HCT116 (cell line): ENCODE measurements around the gene GIMD1. TPM values are rescaled to one million over a fixed set of nuclear protein-coding genes. Genes with fewer than 3 reads are reported as not detected.
A peak's percentile ranks its signal among the peaks of the same experiment; 100 is the strongest.

Source experiments
- ATAC-seq: fragments of 200-7000 bp; cut with Tn5 transposase; 2 replicates; pipeline ENCODE4 v1.9.1; 2020; ENCODE audit warnings: mild to moderate bottlenecking, moderate library complexity
- BruUV-seq: library from RNA; stranded (reverse); fragments of 400-500 nt; replicated peaks from 2 replicates; lab custom pipeline; 2021; lab: Mats Ljungman, UMichigan
- CTCF ChIA-PET: fragments of 300-600 bp; sonication (Branson Sonifier 250); formaldehyde crosslinking; loops from one replicate; lab custom pipeline; 2021; ENCODE audit warnings: antibody characterized with exemption; lab: Charles Lee
- POLR2A ChIA-PET: fragments of 300-600, 350-600 bp; sonication (Branson Sonifier 250); formaldehyde crosslinking; loops from one replicate; lab custom pipeline; 2021; ENCODE audit warnings: antibody characterized with exemption; lab: Charles Lee
- RAD21 ChIA-PET, 2 experiments: fragments of 300-600 bp; sonication (Branson Sonifier 250); formaldehyde crosslinking; loops; one replicate each; lab custom pipeline; 2023; ENCODE audit warnings: low total read pairs in 2 of 2; ENCODE audit not compliant: uncharacterized antibody in 2 of 2, unreplicated experiment in 2 of 2, low non-redundant PET in 1 of 2; lab: Charles Lee
- DNase-seq: peaks from one replicate; pipeline ENCODE4 v3.0.0-alpha.2; 2010; ENCODE audit warnings: low read depth, low spot score
- H2AFZ ChIP-seq: fragments of 200-600 bp; shearing (Covaris generic), sonication (generic); 2 replicates; pipeline ENCODE4 v1.6.1; 2017; ENCODE audit warnings: low read depth, mixed run types, mixed read lengths, antibody characterized with exemption, low read length; ENCODE audit not compliant: poor library complexity, severe bottlenecking
- H3K27ac ChIP-seq: 2 replicates; pipeline ENCODE4 v1.5.1; 2012; ENCODE audit warnings: low read depth, low read length
- H3K27me3 ChIP-seq: fragments of 200-600 bp; sonication (generic); 2 replicates; pipeline ENCODE4 v1.6.1; 2016; ENCODE audit warnings: mixed run types, low read length, mixed read lengths; ENCODE audit not compliant: insufficient read depth
- H3K36me3 ChIP-seq, 2 experiments: fragments of 200-500 bp in 1 of 2; fragments of 200-600 bp in 1 of 2; sonication (Bioruptor generic) in 1 of 2; sonication (generic) in 1 of 2; 2 replicates each; pipeline versions ENCODE4 v1.5.1 to v1.6.1; 2014 to 2016; ENCODE audit warnings: low read length in 2 of 2, inconsistent platforms in 1 of 2, mixed read lengths in 1 of 2, mixed run types in 1 of 2; ENCODE audit not compliant: insufficient read depth in 2 of 2, control insufficient read depth in 1 of 2
- H3K4me1 ChIP-seq, 2 experiments: fragments of 200-600 bp in 1 of 2; sonication (generic) in 1 of 2; 2 replicates each; pipeline versions ENCODE4 v1.5.1 to v1.6.1; 2012 to 2017; ENCODE audit warnings: low read length in 2 of 2, inconsistent platforms in 1 of 2, mild to moderate bottlenecking in 1 of 2, mixed read lengths in 1 of 2, mixed run types in 1 of 2, moderate library complexity in 1 of 2; ENCODE audit not compliant: insufficient read depth in 2 of 2, control insufficient read depth in 1 of 2
- H3K4me2 ChIP-seq: fragments of 200-600 bp; sonication (generic); 2 replicates; pipeline ENCODE4 v1.6.1; 2017; ENCODE audit warnings: mixed run types, low read length, mixed read lengths
- H3K4me3 ChIP-seq, 2 experiments: fragments of 200-600 bp in 1 of 2; sonication (generic) in 1 of 2; replicated peaks in 1 of 2; 2 replicates each; pipeline ENCODE4 v1.5.1; 2011 to 2016; ENCODE audit warnings: low read length in 2 of 2, control low read depth in 1 of 2, low read depth in 1 of 2, mild to moderate bottlenecking in 1 of 2, mixed read lengths in 1 of 2, mixed run types in 1 of 2
- H3K79me2 ChIP-seq: fragments of 200-600 bp; sonication (generic); 2 replicates; pipeline ENCODE4 v1.6.1; 2017; ENCODE audit warnings: mild to moderate bottlenecking, mixed run types, low read length, moderate library complexity, mixed read lengths; ENCODE audit not compliant: insufficient read depth
- H3K9ac ChIP-seq: fragments of 200-600 bp; sonication (generic); 2 replicates; pipeline ENCODE4 v1.6.1; 2016; ENCODE audit warnings: low read length, mixed read lengths
- H3K9me2 ChIP-seq: fragments of 200-600 bp; sonication (generic), shearing (Covaris generic); 2 replicates; pipeline ENCODE4 v1.6.1; 2017; ENCODE audit warnings: mixed run types, mild to moderate bottlenecking, moderate library complexity; ENCODE audit not compliant: insufficient read depth
- H3K9me3 ChIP-seq, 2 experiments: fragments of 200-500 bp in 1 of 2; fragments of 200-600 bp in 1 of 2; sonication (Bioruptor generic) in 1 of 2; sonication (generic) in 1 of 2; 2 replicates each; pipeline ENCODE4 v1.6.1; 2014 to 2017; ENCODE audit warnings: low read length in 2 of 2, mixed read lengths in 2 of 2, inconsistent platforms in 1 of 2, low read depth in 1 of 2, mild to moderate bottlenecking in 1 of 2, mixed run types in 1 of 2, moderate library complexity in 1 of 2; ENCODE audit not compliant: control insufficient read depth in 1 of 2, insufficient read depth in 1 of 2
- H4K20me1 ChIP-seq: fragments of 200-600 bp; sonication (generic), shearing (Covaris generic); 2 replicates; pipeline ENCODE4 v1.6.1; 2017; ENCODE audit warnings: mixed run types, mild to moderate bottlenecking, moderate library complexity; ENCODE audit not compliant: insufficient read depth
- CBX3 ChIP-seq: IDR thresholded peaks from 2 replicates; pipeline ENCODE4 v1.6.1; 2012; ENCODE audit warnings: low read depth
- EGR1 ChIP-seq: IDR thresholded peaks from 2 replicates; pipeline ENCODE4 v1.6.1; 2012; ENCODE audit warnings: low read depth
- EZH2 ChIP-seq: fragments of 200-600 bp; sonication (generic); IDR thresholded peaks from 2 replicates; pipeline ENCODE4 v1.6.1; 2017; ENCODE audit warnings: antibody characterized with exemption, mixed run types
- FOSL1 ChIP-seq: IDR thresholded peaks from 2 replicates; pipeline ENCODE4 v1.6.1; 2012; ENCODE audit warnings: low read depth
- POLR2AphosphoS5 ChIP-seq: IDR thresholded peaks from 2 replicates; pipeline ENCODE4 v1.6.1; 2011; ENCODE audit warnings: mild to moderate bottlenecking, low read depth, low read length, moderate library complexity
- SP1 ChIP-seq: IDR thresholded peaks from 2 replicates; pipeline ENCODE4 v1.6.1; 2012; ENCODE audit warnings: low read depth
- SRF ChIP-seq: IDR thresholded peaks from 2 replicates; pipeline ENCODE4 v1.6.1; 2012; ENCODE audit warnings: low read depth
- TCF7L2 ChIP-seq: IDR thresholded peaks from 2 replicates; pipeline ENCODE4 v1.7.0; 2011; ENCODE audit warnings: borderline replicate concordance, inconsistent platforms; ENCODE audit not compliant: insufficient read depth, insufficient read length; ENCODE audit errors: extremely low read depth
- ZFX ChIP-seq: fragments of 450-650 bp; IDR thresholded peaks from 2 replicates; pipeline ENCODE4 v1.6.1; 2017
- ZNF274 ChIP-seq: fragments of 200-500 bp; sonication (Bioruptor generic); IDR thresholded peaks from 2 replicates; pipeline ENCODE4 v1.6.1; 2014; ENCODE audit warnings: mild to moderate bottlenecking, low read depth, low read length, inconsistent platforms
- intact Hi-C: fragments of 100-400 bp; cut with micrococcal nuclease; formaldehyde crosslinking; loops from 2 replicates; pipeline ENCODE4 v1.10.0; 2022
- total RNA-seq: library from RNA; stranded (reverse); gene quantifications from one replicate; pipeline ENCODE4 v1.2.1, GENCODE V29; 2021; ENCODE audit not compliant: unreplicated experiment
- TF ChIP-seq, protein P1 (sequence below): IDR thresholded peaks from 2 replicates; pipeline ENCODE4 v1.6.1; 2012; ENCODE audit warnings: low read depth
- TF ChIP-seq, protein P2 (sequence below): IDR thresholded peaks from 2 replicates; pipeline ENCODE4 v1.6.1; 2012

The GIMD1 gene
- total RNA-seq, 1 experiment from 2014 or later, result not detected

DNA sequence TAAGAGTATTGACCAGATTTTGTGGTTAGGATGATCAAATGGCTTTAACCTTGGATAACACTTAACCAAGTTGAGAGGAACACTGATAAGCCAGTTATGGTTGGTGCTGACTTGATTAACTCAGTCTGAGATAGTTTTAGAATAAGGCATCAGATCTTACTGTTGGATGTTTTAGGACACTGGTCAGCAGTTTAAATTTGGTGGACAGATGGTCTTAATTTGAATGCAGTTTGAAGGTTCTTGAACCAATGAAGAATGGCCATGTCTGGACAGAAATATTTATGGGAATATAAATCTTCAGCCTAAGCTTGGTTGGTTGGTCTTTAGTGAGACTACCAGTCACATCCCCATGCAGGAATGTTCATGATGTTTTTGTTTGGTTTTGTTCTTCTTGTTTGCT is 2.6 kb upstream of the GIMD1 start:
- peak overlapping the region; percentile 4 for H2AFZ ChIP-seq
- no peaks in the 10 kb centered on the region for H3K9me3 ChIP-seq
- CTCF ChIA-PET, result interaction anchor here (1.2 to 2.2 kb wide), 2 partner anchors 151 to 447 kb away, joined by 4 to 10 read pairs; no protein-coding TSS in a partner anchor
- RAD21 ChIA-PET, result no interaction called here
- TF ChIP-seq ZFX, result no peak
- no peak for TF ChIP-seq ZNF274
- TF ChIP-seq SRF, result no peak
- no peak for TF ChIP-seq FOSL1
- TF ChIP-seq, protein P1, sequence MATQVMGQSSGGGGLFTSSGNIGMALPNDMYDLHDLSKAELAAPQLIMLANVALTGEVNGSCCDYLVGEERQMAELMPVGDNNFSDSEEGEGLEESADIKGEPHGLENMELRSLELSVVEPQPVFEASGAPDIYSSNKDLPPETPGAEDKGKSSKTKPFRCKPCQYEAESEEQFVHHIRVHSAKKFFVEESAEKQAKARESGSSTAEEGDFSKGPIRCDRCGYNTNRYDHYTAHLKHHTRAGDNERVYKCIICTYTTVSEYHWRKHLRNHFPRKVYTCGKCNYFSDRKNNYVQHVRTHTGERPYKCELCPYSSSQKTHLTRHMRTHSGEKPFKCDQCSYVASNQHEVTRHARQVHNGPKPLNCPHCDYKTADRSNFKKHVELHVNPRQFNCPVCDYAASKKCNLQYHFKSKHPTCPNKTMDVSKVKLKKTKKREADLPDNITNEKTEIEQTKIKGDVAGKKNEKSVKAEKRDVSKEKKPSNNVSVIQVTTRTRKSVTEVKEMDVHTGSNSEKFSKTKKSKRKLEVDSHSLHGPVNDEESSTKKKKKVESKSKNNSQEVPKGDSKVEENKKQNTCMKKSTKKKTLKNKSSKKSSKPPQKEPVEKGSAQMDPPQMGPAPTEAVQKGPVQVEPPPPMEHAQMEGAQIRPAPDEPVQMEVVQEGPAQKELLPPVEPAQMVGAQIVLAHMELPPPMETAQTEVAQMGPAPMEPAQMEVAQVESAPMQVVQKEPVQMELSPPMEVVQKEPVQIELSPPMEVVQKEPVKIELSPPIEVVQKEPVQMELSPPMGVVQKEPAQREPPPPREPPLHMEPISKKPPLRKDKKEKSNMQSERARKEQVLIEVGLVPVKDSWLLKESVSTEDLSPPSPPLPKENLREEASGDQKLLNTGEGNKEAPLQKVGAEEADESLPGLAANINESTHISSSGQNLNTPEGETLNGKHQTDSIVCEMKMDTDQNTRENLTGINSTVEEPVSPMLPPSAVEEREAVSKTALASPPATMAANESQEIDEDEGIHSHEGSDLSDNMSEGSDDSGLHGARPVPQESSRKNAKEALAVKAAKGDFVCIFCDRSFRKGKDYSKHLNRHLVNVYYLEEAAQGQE, result no peak
- TF ChIP-seq, protein P2, sequence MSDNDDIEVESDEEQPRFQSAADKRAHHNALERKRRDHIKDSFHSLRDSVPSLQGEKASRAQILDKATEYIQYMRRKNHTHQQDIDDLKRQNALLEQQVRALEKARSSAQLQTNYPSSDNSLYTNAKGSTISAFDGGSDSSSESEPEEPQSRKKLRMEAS, result no peak
- no peak for TF ChIP-seq EZH2
- TF ChIP-seq CBX3, result no peak
- no peak for TF ChIP-seq EGR1
- TF ChIP-seq POLR2AphosphoS5, result no peak
- TF ChIP-seq TCF7L2, result no peak
- no peak for TF ChIP-seq SP1
- no peaks in the 10 kb centered on the region for H3K36me3 ChIP-seq
- H3K4me2 ChIP-seq, result no peak overlapping the region
- no peaks in the 10 kb centered on the region for H3K27me3 ChIP-seq
- no peak overlapping the region for H3K4me3 ChIP-seq
- no peaks in the 10 kb centered on the region for H3K9me2 ChIP-seq
- DNase-seq (no peak), ATAC-seq (no peak)
- H3K79me2 ChIP-seq, result no peaks in the 10 kb centered on the region
- POLR2A ChIA-PET, result no interaction called here
- H4K20me1 ChIP-seq, result no peaks in the 10 kb centered on the region
- intact Hi-C loops, result no loop called here
- H3K9ac ChIP-seq, result no peak overlapping the region
- BruUV-seq, result no TSS peak
- H3K4me1 ChIP-seq, result peaks cover 0 to 3% of the 10 kb centered on the region in 2 experiments; a peak in 2 of 4 replicates
- no peak overlapping the region for H3K27ac ChIP-seq
